T-helper 22 cell (primary cell): Measurements from ENCODE around the gene GPLD1.
A peak's percentile ranks its signal among the peaks of the same experiment; 100 is the strongest.
"Not testable (repeated sequence)": the region's sequence is repeated elsewhere in the genome, so short reads cannot be mapped to it uniquely, and the experiment has no call there.

Experiments used
- DNase-seq: peaks from one replicate; pipeline ENCODE4 v3.0.0-alpha.2; 2020; ENCODE audit warnings: low read depth

GPLD1 gene

GRCh38 chr6:24410622-24411021 is 78.8 kb downstream of the GPLD1 start:
- DNase-seq = no peak

GRCh38 chr6:24408719-24409410 is 80.5 kb downstream of the GPLD1 start:
- DNase-seq = no peak

- DNase-seq = no peak
Measured at GRCh38 chr6:24405262-24405661, 84.1 kb downstream of the GPLD1 start.

- no peak for DNase-seq
Measured at GRCh38 chr6:24403501-24403824, 85.9 kb downstream of the GPLD1 start.

GRCh38 chr6:24402697-24403500 is 86.5 kb downstream of the GPLD1 start, which contains the start of gene MRS2:
MRS2 (plus strand) TSS chr6:24402936; CDS start chr6:24403047, 111 bp downstream.
- DNase-seq = peak; percentile 52

GRCh38 chr6:24401458-24401857 is 87.9 kb downstream of the GPLD1 start:
- DNase-seq = no peak

GRCh38 chr6:24400045-24401039 is 89.0 kb downstream of the GPLD1 start:
- not testable (repeated sequence) for DNase-seq

- no peak for DNase-seq
Measured at GRCh38 chr6:24397631-24398030, 91.7 kb downstream of the GPLD1 start.

- no peak for DNase-seq
Measured at GRCh38 chr6:24396824-24397223, 92.6 kb downstream of the GPLD1 start.

GRCh38 chr6:24394780-24395437 is 94.5 kb downstream of the GPLD1 start:
- no peak for DNase-seq

GRCh38 chr6:24394061-24394779 is 95.2 kb downstream of the GPLD1 start:
- DNase-seq = no peak

GRCh38 chr6:24391756-24392405 is 97.5 kb downstream of the GPLD1 start:
- no peak for DNase-seq

- DNase-seq = no peak
Measured at GRCh38 chr6:24391208-24391607, 98.2 kb downstream of the GPLD1 start.

GRCh38 chr6:24387818-24388217 is 101.6 kb downstream of the GPLD1 start:
- DNase-seq = no peak

GRCh38 chr6:24385536-24386269 is 103.7 kb downstream of the GPLD1 start:
- no peak for DNase-seq

GRCh38 chr6:24384369-24385130 is 104.8 kb downstream of the GPLD1 start:
- DNase-seq = not testable (repeated sequence)

- not testable (repeated sequence) for DNase-seq
Measured at GRCh38 chr6:24382891-24383494, 106.4 kb downstream of the GPLD1 start.

- DNase-seq = no peak
Measured at GRCh38 chr6:24382220-24382540, 107.2 kb downstream of the GPLD1 start.
